GM18520 (cell line): Measurements from ENCODE around the gene HDX.
"Not testable (repeated sequence)": the region's sequence is repeated elsewhere in the genome, so short reads cannot be mapped to it uniquely, and the experiment has no call there.

ENCODE experiments used
- ATAC-seq: cut with Tn5 transposase; IDR thresholded peaks from one replicate; pipeline ENCODE4 v1.9.1; 2021; ENCODE audit not compliant: unreplicated experiment

Gene HDX

GRCh38 chrX:84501798-84502628 lies at the start of gene HDX:
Gene HDX (minus strand): TSS chrX:84502453. CDS start chrX:84475397, 27,056 bp downstream.
- ATAC-seq, result peak; percentile 76

- ATAC-seq, result not testable (repeated sequence)
These were observed 39.1 kb upstream of the HDX start for GRCh38 chrX:84541315-84541714.

DNA sequence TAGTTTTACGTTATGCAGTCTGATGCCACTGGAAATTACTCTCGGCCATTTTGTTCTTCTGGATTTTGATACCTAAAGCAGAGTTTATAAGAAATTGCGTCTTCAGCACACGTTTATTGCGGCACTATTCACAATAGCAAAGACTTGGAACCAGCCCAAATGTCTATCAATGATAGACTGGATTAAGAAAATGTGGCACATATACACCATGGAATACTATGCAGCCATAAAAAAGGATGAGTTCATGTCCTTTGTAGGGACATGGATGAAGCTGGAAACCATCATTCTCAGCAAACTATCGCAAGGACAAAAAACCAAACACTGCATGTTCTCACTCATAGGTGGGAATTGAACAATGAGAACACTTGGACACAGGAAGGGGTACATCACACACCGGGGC lies 35.4 kb upstream of the HDX start:
- ATAC-seq, result not testable (repeated sequence)

- no peak for ATAC-seq
These were observed 13.8 kb downstream of the HDX start for GRCh38 chrX:84488426-84488825.

DNA sequence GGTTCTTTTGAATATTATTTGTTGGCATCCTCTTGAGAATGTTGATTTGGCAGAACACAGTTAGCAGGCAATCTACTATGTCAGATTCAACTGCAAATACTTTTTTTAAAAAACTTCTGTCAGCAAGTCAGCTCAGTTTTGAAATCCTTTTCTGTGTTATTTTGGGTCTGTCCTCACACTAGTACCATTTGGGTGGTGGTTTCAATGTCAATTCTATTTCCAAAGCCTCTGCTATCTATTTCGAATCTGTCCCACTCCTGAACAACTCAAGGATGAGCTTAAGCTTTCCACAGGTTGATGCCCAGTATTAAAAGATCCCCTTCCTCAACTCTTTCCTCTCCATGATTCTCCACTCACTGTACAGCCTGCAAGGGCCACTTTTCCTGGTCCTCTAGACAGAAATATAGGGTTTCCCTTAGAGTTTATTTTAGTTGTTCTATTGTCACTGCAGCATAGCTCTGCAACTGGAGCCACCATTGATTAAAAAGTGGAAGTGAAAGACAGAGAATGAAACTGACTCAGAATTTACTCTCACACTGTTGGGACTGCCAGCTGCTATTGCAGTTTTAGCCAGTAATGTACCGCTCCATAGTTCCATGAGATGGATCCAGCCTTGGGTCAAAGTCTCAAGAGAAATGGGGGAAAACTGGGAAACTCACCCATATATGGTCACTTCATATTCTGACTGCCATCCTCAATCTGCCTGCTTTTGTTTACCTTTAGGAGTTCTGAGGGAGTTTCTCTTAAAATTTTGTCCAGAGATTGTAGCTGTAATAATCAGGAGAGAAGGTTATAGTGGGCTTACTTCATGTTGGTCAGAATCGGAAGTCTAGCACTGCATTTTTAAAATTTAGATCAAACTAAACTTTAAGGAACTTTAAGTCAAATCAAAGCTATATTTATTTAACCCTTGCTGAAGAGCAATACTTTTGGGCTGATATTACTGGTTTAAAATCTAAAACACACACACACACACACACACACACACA lies 14.6 kb downstream of the HDX start:
- peak; percentile 100 for ATAC-seq

DNA sequence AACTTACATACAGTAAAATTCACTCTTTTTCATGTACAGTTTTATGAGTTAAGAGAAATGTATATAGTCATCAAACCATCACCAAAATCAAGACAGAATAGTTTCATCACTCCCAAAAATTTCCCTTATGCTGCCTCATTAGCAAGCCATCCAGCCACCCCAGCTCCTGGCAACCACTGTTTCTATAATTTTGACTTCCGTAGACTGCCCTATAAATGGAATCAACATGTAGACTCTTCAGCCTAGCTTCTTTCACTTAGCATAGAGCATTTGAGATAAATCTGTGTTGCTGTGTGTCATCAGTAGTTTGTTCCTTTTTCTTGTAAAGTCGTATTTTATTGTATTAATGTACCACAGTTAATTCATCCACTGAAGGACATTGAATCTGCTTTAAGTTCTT lies 23.2 kb downstream of the HDX start:
- ATAC-seq, result no peak

GRCh38 chrX:84477114-84477513 lies 25.1 kb downstream of the HDX start:
- no peak for ATAC-seq

GRCh38 chrX:84475596-84475995 lies 26.7 kb downstream of the HDX start:
- no peak for ATAC-seq

GRCh38 chrX:84475101-84475500 lies 27.2 kb downstream of the HDX start:
- no peak for ATAC-seq

DNA sequence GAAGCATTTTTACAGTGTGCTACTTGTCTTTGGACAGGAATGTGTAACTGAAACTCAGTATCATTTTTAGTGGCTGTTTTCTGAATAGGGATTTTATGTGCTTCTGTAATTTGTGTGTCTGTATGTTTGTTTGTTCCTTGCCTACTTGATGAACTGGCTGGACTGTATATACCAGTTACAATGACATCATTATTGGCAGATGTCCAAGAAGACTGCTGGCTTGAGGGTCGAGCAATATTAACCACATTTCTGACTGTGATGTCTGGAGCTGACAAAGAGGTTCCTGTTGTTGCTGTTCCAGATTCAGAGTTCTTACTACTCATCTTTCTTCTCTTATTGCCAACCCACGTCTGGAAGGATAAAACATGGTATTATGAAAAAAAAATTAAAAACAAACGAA lies 33.0 kb downstream of the HDX start:
- no peak for ATAC-seq

DNA sequence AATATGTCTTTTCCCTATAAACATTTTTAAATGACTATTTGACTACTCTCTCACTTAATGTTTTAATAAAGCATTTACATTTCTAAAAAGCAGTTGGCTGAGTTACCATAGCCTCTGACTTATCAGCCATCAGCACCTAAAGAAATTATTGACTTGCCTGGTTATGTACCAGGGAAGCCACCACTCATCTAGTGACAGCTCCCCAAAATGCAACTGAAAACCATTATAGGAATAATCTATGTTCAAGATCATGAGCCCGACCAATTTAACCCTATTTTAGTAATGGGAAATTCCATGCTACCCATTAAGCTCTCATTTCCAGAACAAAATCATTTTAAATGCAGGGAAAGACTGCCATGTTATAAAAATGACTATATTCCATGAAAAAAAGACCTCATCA lies 34.4 kb downstream of the HDX start:
- no peak for ATAC-seq

GRCh38 chrX:84453351-84454246 lies 48.7 kb downstream of the HDX start:
- no peak for ATAC-seq

- no peak for ATAC-seq
These were observed 61.1 kb downstream of the HDX start for GRCh38 chrX:84441143-84441542.

GRCh38 chrX:84415140-84415539 lies 87.1 kb downstream of the HDX start:
- ATAC-seq, result no peak

GRCh38 chrX:84363663-84364062 lies 138.6 kb downstream of the HDX start:
- no peak for ATAC-seq

GRCh38 chrX:84363051-84363450 lies 139.2 kb downstream of the HDX start:
- ATAC-seq, result no peak

DNA sequence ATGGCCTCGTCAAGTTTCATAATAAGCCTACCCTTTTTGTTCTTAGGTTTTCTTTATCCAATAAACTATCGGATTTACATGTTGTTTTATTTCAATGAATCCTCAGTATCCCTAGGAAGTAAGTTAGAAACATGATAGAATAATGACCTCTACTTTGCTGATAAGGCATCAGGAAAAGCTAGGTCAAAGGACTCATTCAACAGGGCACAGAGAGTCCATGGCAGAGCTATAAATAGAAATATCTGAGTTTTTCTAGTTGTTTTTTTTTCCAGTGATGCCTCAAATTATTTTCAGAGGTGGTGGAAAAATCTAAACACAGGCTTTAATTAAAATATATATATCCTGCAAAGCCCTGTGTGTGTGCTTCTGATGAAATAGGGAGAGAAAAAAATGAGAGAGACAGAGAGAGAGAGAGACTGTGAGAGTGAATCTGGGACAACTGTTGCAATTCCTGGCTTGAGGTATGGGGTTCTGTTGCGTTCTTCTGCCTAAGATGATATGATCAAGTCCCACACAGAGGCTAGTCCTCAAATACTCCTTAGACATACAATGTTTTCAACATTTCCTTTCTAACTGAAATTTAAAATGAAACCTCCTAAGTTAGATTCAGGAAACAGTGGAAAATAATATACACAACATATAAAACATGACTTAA lies 139.9 kb downstream of the HDX start:
- no peak for ATAC-seq

DNA sequence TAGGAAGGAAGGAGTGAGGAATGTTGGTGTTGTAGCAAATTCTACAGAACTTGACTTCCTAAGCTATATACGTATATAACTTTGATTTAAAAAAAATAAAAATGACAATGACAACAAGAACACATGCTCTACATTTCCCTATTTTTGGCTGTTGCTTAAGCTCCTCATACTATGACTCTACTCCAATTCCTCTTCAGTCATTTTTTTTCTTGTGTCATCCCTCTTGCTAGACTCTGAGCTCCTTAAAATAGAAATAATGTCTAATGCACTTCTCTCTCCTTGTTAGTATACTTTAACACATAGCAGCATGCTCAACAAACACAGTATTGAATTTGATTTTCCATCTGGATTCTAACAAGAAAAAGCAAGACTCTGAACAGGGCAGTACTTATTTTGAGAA lies 144.0 kb downstream of the HDX start:
- ATAC-seq, result no peak

- ATAC-seq, result no peak
These were observed 145.0 kb downstream of the HDX start for GRCh38 chrX:84357296-84357695.

DNA sequence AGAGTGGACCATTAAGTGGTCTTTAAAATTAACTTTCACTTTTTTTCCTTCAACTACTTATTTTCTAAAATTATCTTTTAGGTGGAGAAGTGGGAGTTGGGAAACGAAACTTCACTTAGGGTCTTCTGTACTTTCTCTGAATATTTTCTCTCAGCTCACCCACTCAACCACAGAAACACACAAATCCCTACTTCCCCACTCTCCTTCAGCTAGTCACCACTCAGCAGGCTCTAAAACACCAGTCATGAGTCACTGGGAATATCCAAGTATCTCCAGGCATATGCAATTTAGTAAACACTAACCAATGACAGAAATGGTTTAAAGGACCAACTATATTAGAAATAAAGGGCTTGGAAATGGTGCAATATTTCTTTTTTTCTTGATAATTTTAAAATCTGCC lies 161.3 kb downstream of the HDX start:
- no peak for ATAC-seq
